Measurements from ENCODE around the gene ASZ1.
"Not testable (repeated sequence)": the region's sequence is repeated elsewhere in the genome, so short reads cannot be mapped to it uniquely, and the experiment has no call there.

Gene ASZ1

GRCh38 chr7:117444646-117445045 is 17.4 kb upstream of the ASZ1 start:
- FAIRE-seq (no peak), DNase-seq (ENCODE audit: insufficient read length) (no peak)
- TF ChIP-seq POLR2A (IDR thresholded peaks at IDR 0.05; ENCODE audit: low read depth, low read length) (no peak), TAF1 (IDR thresholded peaks at IDR 0.05; ENCODE audit: borderline replicate concordance, low read depth, low read length) (no peak), POLR2AphosphoS5 (IDR thresholded peaks at IDR 0.05; ENCODE audit: low read depth, low read length) (no peak)

- DNase-seq (ENCODE audit: insufficient read length) (no peak), FAIRE-seq (peak; percentile 81)
- no peak for TF ChIP-seq POLR2AphosphoS5 (IDR thresholded peaks at IDR 0.05; ENCODE audit: low read depth, low read length)
- TF ChIP-seq TAF1 (IDR thresholded peaks at IDR 0.05; ENCODE audit: borderline replicate concordance, low read depth, low read length) = no peak
- no peak for TF ChIP-seq POLR2A (IDR thresholded peaks at IDR 0.05; ENCODE audit: low read depth, low read length)
Observed at GRCh38 chr7:117435475-117436043, 8.3 kb upstream of the ASZ1 start.

- TF ChIP-seq TAF1 (IDR thresholded peaks at IDR 0.05; ENCODE audit: borderline replicate concordance, low read depth, low read length) (no peak), POLR2A (IDR thresholded peaks at IDR 0.05; ENCODE audit: low read depth, low read length) (no peak), POLR2AphosphoS5 (IDR thresholded peaks at IDR 0.05; ENCODE audit: low read depth, low read length) (no peak)
- FAIRE-seq (peak; percentile 30), DNase-seq (ENCODE audit: insufficient read length) (no peak)
Observed at GRCh38 chr7:117424090-117424829, 3.0 kb downstream of the ASZ1 start.

- DNase-seq (ENCODE audit: insufficient read length); FAIRE-seq: not testable (repeated sequence)
Observed at GRCh38 chr7:117414591-117414990, 12.7 kb downstream of the ASZ1 start.

GRCh38 chr7:117412946-117413559 is 14.2 kb downstream of the ASZ1 start:
- DNase-seq (ENCODE audit: insufficient read length) (no peak), FAIRE-seq (no peak)
- TF ChIP-seq POLR2A (IDR thresholded peaks at IDR 0.05; ENCODE audit: low read depth, low read length) (no peak), TAF1 (IDR thresholded peaks at IDR 0.05; ENCODE audit: borderline replicate concordance, low read depth, low read length) (no peak), POLR2AphosphoS5 (IDR thresholded peaks at IDR 0.05; ENCODE audit: low read depth, low read length) (no peak)

- DNase-seq (ENCODE audit: insufficient read length) (no peak), FAIRE-seq (no peak)
- no peak for TF ChIP-seq TAF1 (IDR thresholded peaks at IDR 0.05; ENCODE audit: borderline replicate concordance, low read depth, low read length)
- no peak for TF ChIP-seq POLR2AphosphoS5 (IDR thresholded peaks at IDR 0.05; ENCODE audit: low read depth, low read length)
- no peak for TF ChIP-seq POLR2A (IDR thresholded peaks at IDR 0.05; ENCODE audit: low read depth, low read length)
Observed at GRCh38 chr7:117412390-117412789, 14.9 kb downstream of the ASZ1 start.

GRCh38 chr7:117411539-117411938 is 15.8 kb downstream of the ASZ1 start:
- TF ChIP-seq TAF1 (IDR thresholded peaks at IDR 0.05; ENCODE audit: borderline replicate concordance, low read depth, low read length) = no peak
- TF ChIP-seq POLR2AphosphoS5 (IDR thresholded peaks at IDR 0.05; ENCODE audit: low read depth, low read length) = no peak
- TF ChIP-seq POLR2A (IDR thresholded peaks at IDR 0.05; ENCODE audit: low read depth, low read length) = no peak
- no peak for DNase-seq (ENCODE audit: insufficient read length)
- FAIRE-seq = peak; percentile 73

- no peak for DNase-seq (ENCODE audit: insufficient read length)
- TF ChIP-seq POLR2A (IDR thresholded peaks at IDR 0.05; ENCODE audit: low read depth, low read length) = no peak
- no peak for TF ChIP-seq TAF1 (IDR thresholded peaks at IDR 0.05; ENCODE audit: borderline replicate concordance, low read depth, low read length)
- no peak for TF ChIP-seq POLR2AphosphoS5 (IDR thresholded peaks at IDR 0.05; ENCODE audit: low read depth, low read length)
- no peak for FAIRE-seq
Observed at GRCh38 chr7:117408831-117409230, 18.5 kb downstream of the ASZ1 start.

- DNase-seq (ENCODE audit: insufficient read length) = no peak
- FAIRE-seq = no peak
- TF ChIP-seq POLR2AphosphoS5 (IDR thresholded peaks at IDR 0.05; ENCODE audit: low read depth, low read length) = no peak
- no peak for TF ChIP-seq POLR2A (IDR thresholded peaks at IDR 0.05; ENCODE audit: low read depth, low read length)
Observed at GRCh38 chr7:117405519-117405918, 21.8 kb downstream of the ASZ1 start.

GRCh38 chr7:117403737-117404136 is 23.6 kb downstream of the ASZ1 start:
- FAIRE-seq = peak; percentile 21
- no peak for TF ChIP-seq POLR2AphosphoS5 (IDR thresholded peaks at IDR 0.05; ENCODE audit: low read depth, low read length)
- no peak for TF ChIP-seq POLR2A (IDR thresholded peaks at IDR 0.05; ENCODE audit: low read depth, low read length)
- no peak for TF ChIP-seq TAF1 (IDR thresholded peaks at IDR 0.05; ENCODE audit: borderline replicate concordance, low read depth, low read length)

GRCh38 chr7:117402109-117402508 is 25.2 kb downstream of the ASZ1 start:
- DNase-seq (ENCODE audit: insufficient read length) (no peak), FAIRE-seq (no peak)
- TF ChIP-seq POLR2AphosphoS5 (IDR thresholded peaks at IDR 0.05; ENCODE audit: low read depth, low read length) (no peak), POLR2A (IDR thresholded peaks at IDR 0.05; ENCODE audit: low read depth, low read length) (no peak), TAF1 (IDR thresholded peaks at IDR 0.05; ENCODE audit: borderline replicate concordance, low read depth, low read length) (no peak)

More at GRCh38 chr7:117403737-117404136, 23.6 kb downstream of the ASZ1 start:
- DNase-seq (ENCODE audit: insufficient read length) = no peak
